AG04450 (cell line): ENCODE measurements around the gene WDR12. TPM values are rescaled to one million over a fixed set of nuclear protein-coding genes. Genes with fewer than 3 reads are reported as not detected.

Source experiments
- CTCF ChIA-PET: fragments of 300-600, 350-600 bp; formaldehyde crosslinking; extraction: SDS; loops from one replicate; lab custom pipeline; 2022; ENCODE audit warnings: antibody characterized with exemption, inconsistent platforms; lab: Charles Lee
- POLR2A ChIA-PET: fragments of 350-600 bp; formaldehyde crosslinking; extraction: SDS; loops from one replicate; lab custom pipeline; 2021; ENCODE audit warnings: antibody characterized with exemption, inconsistent platforms; lab: Yijun Ruan, JAX
- DNase-seq: peaks from one replicate; pipeline ENCODE4 v3.0.0-alpha.2; 2011; ENCODE audit warnings: low read depth, low spot score
- H3K27ac ChIP-seq: one replicate; pipeline ENCODE4 v1.5.1; 2012; ENCODE audit warnings: low read depth, low read length, control low read depth
- H3K27me3 ChIP-seq: one replicate; pipeline ENCODE4 v1.6.0; 2012; ENCODE audit warnings: low read length; ENCODE audit not compliant: control insufficient read depth, insufficient read depth
- H3K4me3 ChIP-seq: 2 replicates; pipeline ENCODE4 v1.5.1; 2011; ENCODE audit warnings: mild to moderate bottlenecking, low read depth, low read length, control low read depth
- H3K9me3 ChIP-seq: 2 replicates; pipeline ENCODE4 v1.5.1; 2012; ENCODE audit warnings: low read length; ENCODE audit not compliant: control insufficient read depth, insufficient read depth
- CTCF ChIP-seq: IDR thresholded peaks from 2 replicates; pipeline ENCODE4 v1.5.1; 2011; ENCODE audit warnings: low read depth, low read length, control low read depth, inconsistent platforms
- polyA plus RNA-seq: library from polyadenylated mRNA; depleted of rRNA; stranded (reverse); fragments of >200 nt; gene quantifications from 2 replicates; pipeline ENCODE4 v1.2.3, GENCODE V29; 2011

WDR12 gene
- polyA plus RNA-seq, 1 experiment: 51.9 TPM

- TF ChIP-seq CTCF: no peak
- no peaks in the 10 kb centered on the region for H3K9me3 ChIP-seq
- H3K4me3 ChIP-seq: no peak overlapping the region
- ChIA-PET CTCF (no interaction called here), POLR2A (no interaction called here)
- peak; percentile 4 for DNase-seq
- no peaks in the 10 kb centered on the region for H3K27me3 ChIP-seq
- no peak overlapping the region for H3K27ac ChIP-seq
These were observed 33.3 kb upstream of the WDR12 start for GRCh38 chr2:202944816-202945215.

- no peak for TF ChIP-seq CTCF
- CTCF ChIA-PET: no interaction called here
- POLR2A ChIA-PET: no interaction called here
- no peaks in the 10 kb centered on the region for H3K27me3 ChIP-seq
- H3K27ac ChIP-seq: no peak overlapping the region
- peak; percentile 49 for DNase-seq
- no peaks in the 10 kb centered on the region for H3K9me3 ChIP-seq
- H3K4me3 ChIP-seq: no peak overlapping the region
These were observed 32.9 kb upstream of the WDR12 start for GRCh38 chr2:202944408-202944807.

- no peak overlapping the region for H3K27ac ChIP-seq
- no peaks in the 10 kb centered on the region for H3K27me3 ChIP-seq
- H3K9me3 ChIP-seq: no peaks in the 10 kb centered on the region
- no peak for TF ChIP-seq CTCF
- ChIA-PET CTCF (no interaction called here), POLR2A (interaction anchor here (0.5 kb wide), 1 partner anchor 423 kb away, joined by 11 read pairs; no protein-coding TSS in a partner anchor)
- peak; percentile 7 for DNase-seq
- H3K4me3 ChIP-seq: no peak overlapping the region
These were observed 30.3 kb upstream of the WDR12 start for GRCh38 chr2:202941771-202942170.

- Histone ChIP-seq H3K9me3 (no peaks in the 10 kb centered on the region), H3K27me3 (no peaks in the 10 kb centered on the region), H3K4me3 (no peak overlapping the region), H3K27ac (no peak overlapping the region)
- TF ChIP-seq CTCF: no peak
- DNase-seq: no peak
- ChIA-PET CTCF (no interaction called here), POLR2A (no interaction called here)
These were observed 27.5 kb upstream of the WDR12 start for GRCh38 chr2:202938960-202939359.

- Histone ChIP-seq H3K27ac (no peak overlapping the region), H3K9me3 (no peaks in the 10 kb centered on the region), H3K4me3 (no peak overlapping the region), H3K27me3 (no peaks in the 10 kb centered on the region)
- TF ChIP-seq CTCF: no peak
- POLR2A ChIA-PET: no interaction called here
- DNase-seq: no peak
- CTCF ChIA-PET: no interaction called here
These were observed 23.0 kb upstream of the WDR12 start for GRCh38 chr2:202934456-202934855.
